ENCODE results near the gene ATP8B4.
"Not testable (repeated sequence)": the region's sequence is repeated elsewhere in the genome, so short reads cannot be mapped to it uniquely, and the experiment has no call there.

ATP8B4 gene

GRCh38 chr15:50112488-50113186 lies 6.4 kb downstream of the ATP8B4 start:
- DNase-seq = peak in 2 of 56 donors; percentile 14 to 48

GRCh38 chr15:50110285-50110684 lies 8.7 kb downstream of the ATP8B4 start:
- no peak for DNase-seq

- no peak for DNase-seq
Observed at GRCh38 chr15:50109076-50109987, 9.7 kb downstream of the ATP8B4 start.

- no peak for DNase-seq
Observed at GRCh38 chr15:50108461-50108860, 10.6 kb downstream of the ATP8B4 start.

- peak in 3 of 56 donors; percentile 11 to 49 (median 18) for DNase-seq
Observed at GRCh38 chr15:50107591-50108408, 11.2 kb downstream of the ATP8B4 start.

GRCh38 chr15:50107157-50107556 lies 11.9 kb downstream of the ATP8B4 start:
- no peak for DNase-seq

GRCh38 chr15:50106457-50106856 lies 12.6 kb downstream of the ATP8B4 start:
- DNase-seq = no peak

GRCh38 chr15:50100486-50100885 lies 18.5 kb downstream of the ATP8B4 start:
- DNase-seq = no peak

GRCh38 chr15:50098545-50098944 lies 20.5 kb downstream of the ATP8B4 start:
- DNase-seq = no peak

GRCh38 chr15:50095938-50096821 lies 22.9 kb downstream of the ATP8B4 start:
- no peak for DNase-seq

- not testable (repeated sequence) for DNase-seq
Observed at GRCh38 chr15:50089386-50089785, 29.6 kb downstream of the ATP8B4 start.

GRCh38 chr15:50084932-50085331 lies 34.1 kb downstream of the ATP8B4 start:
- DNase-seq = no peak

- no peak for DNase-seq
Observed at GRCh38 chr15:50083424-50084025, 35.5 kb downstream of the ATP8B4 start.

GRCh38 chr15:50082066-50082465 lies 37.0 kb downstream of the ATP8B4 start:
- DNase-seq = no peak

GRCh38 chr15:50077651-50078050 lies 41.4 kb downstream of the ATP8B4 start:
- DNase-seq = peak in 34 of 56 donors; percentile 2 to 64 (median 21)

- DNase-seq = no peak
Observed at GRCh38 chr15:50077176-50077575, 41.9 kb downstream of the ATP8B4 start.

GRCh38 chr15:50075319-50075718 lies 43.7 kb downstream of the ATP8B4 start:
- DNase-seq = no peak

- no peak for DNase-seq
Observed at GRCh38 chr15:50071551-50072258, 47.3 kb downstream of the ATP8B4 start.

GRCh38 chr15:50068016-50068415 lies 51.0 kb downstream of the ATP8B4 start:
- DNase-seq = no peak

All from amygdala (tissue), 56 donors.